K562 (cell line): ENCODE data around the gene OR2W1. TPM values are rescaled to one million over a fixed set of nuclear protein-coding genes. Genes with fewer than 3 reads are reported as not detected.

Experiments used
- ATF1 ChIP-seq, 2 experiments: fragments of 450-650 bp in 1 of 2; IDR thresholded peaks; 2 replicates each; pipeline ENCODE4 v1.6.1; 2016; ENCODE audit warnings: missing compliant biosample characterization in 1 of 2, missing genetic modification characterization in 1 of 2
- ATF7 ChIP-seq: fragments of 450-650 bp; IDR thresholded peaks from 2 replicates; pipeline ENCODE4 v1.7.1; 2014; ENCODE audit warnings: mild to moderate bottlenecking, moderate library complexity
- CHCHD3 ChIP-seq: fragments of 250-450 bp; sonication (Bioruptor Pico); IDR thresholded peaks from 2 replicates; pipeline ENCODE4 v2.1.2; 2022; ENCODE audit warnings: mild to moderate bottlenecking
- CXXC5 ChIP-seq: fragments of 250-450 bp; sonication (Bioruptor Pico); IDR thresholded peaks from 2 replicates; pipeline ENCODE4 v1.8.0; 2022; ENCODE audit warnings: inconsistent platforms, mild to moderate bottlenecking, moderate library complexity
- DDX20 ChIP-seq: fragments of 450-650 bp; IDR thresholded peaks from 2 replicates; pipeline ENCODE4 v1.6.1; 2016; ENCODE audit warnings: missing genetic modification characterization, low read depth, mild to moderate bottlenecking, missing compliant biosample characterization, moderate library complexity
- FOXP1 ChIP-seq: sonication (generic); formaldehyde crosslinking; IDR thresholded peaks from 2 replicates; pipeline ENCODE4 v1.8.0; 2022; ENCODE audit warnings: mild to moderate bottlenecking, missing genetic modification reagents
- HMG20A ChIP-seq: fragments of 450-650 bp; formaldehyde crosslinking; conservative IDR thresholded peaks from 2 replicates; pipeline ENCODE4 v1.4.0; 2020; ENCODE audit warnings: mild to moderate bottlenecking, mixed read lengths
- KLF6 ChIP-seq: fragments of 250-450 bp; sonication (Bioruptor Pico); IDR thresholded peaks from 2 replicates; pipeline ENCODE4 v1.4.0; 2020; ENCODE audit warnings: mild to moderate bottlenecking, moderate library complexity, borderline replicate concordance
- NFYB ChIP-seq: IDR thresholded peaks from 2 replicates; pipeline ENCODE4 v1.6.1; 2011; ENCODE audit warnings: mild to moderate bottlenecking, moderate library complexity; ENCODE audit not compliant: insufficient read length; ENCODE audit errors: extremely low read depth
- RAD21 ChIP-seq, 2 experiments: fragments of 250-450 bp in 1 of 2; fragments of 450-650 bp in 1 of 2; sonication (Bioruptor Pico) in 1 of 2; formaldehyde crosslinking in 1 of 2; IDR thresholded peaks in 1 of 2; conservative IDR thresholded peaks in 1 of 2; 2 replicates each; pipeline versions ENCODE4 v1.4.0 to v1.8.0; 2020 to 2022; ENCODE audit warnings: mild to moderate bottlenecking in 2 of 2, moderate library complexity in 1 of 2
- RNF219 ChIP-seq: fragments of 250-450 bp; sonication (Bioruptor Pico); IDR thresholded peaks from 2 replicates; pipeline ENCODE4 v1.5.0; 2022; ENCODE audit warnings: mild to moderate bottlenecking
- SMAD1 ChIP-seq: fragments of 150-350 bp; IDR thresholded peaks from 2 replicates; pipeline ENCODE4 v1.6.1; 2014; ENCODE audit warnings: low read length, low read depth; ENCODE audit not compliant: partially characterized antibody
- SMC3 ChIP-seq: conservative IDR thresholded peaks from 2 replicates; pipeline ENCODE4 v1.6.1; 2011; ENCODE audit warnings: low read depth, low read length, improper control_type of control experiment; ENCODE audit not compliant: insufficient read depth
- SPI1 ChIP-seq: IDR thresholded peaks from 2 replicates; pipeline ENCODE4 v1.6.1; 2011; ENCODE audit warnings: low read depth, low read length, control low read depth, borderline replicate concordance
- ZNF354B ChIP-seq: fragments of 250-450 bp; sonication (Bioruptor Pico); IDR thresholded peaks from 2 replicates; pipeline ENCODE4 v1.4.0; 2020
- ZNF445 ChIP-seq: fragments of 250-450 bp; sonication (Bioruptor Pico); IDR thresholded peaks from 2 replicates; pipeline ENCODE4 v1.4.0; 2020; ENCODE audit warnings: low read depth, mild to moderate bottlenecking, moderate library complexity
- ZNF717 ChIP-seq: fragments of 250-450 bp; sonication (Bioruptor Pico); IDR thresholded peaks from 2 replicates; pipeline ENCODE4 v1.5.0; 2021
- polyA plus RNA-seq, 8 experiments: library from polyadenylated mRNA; depleted of rRNA in 4 of 8; stranded (reverse) in 5 of 8; unstranded in 3 of 8; fragments of >200 nt; fragmentation: Nextera tagmentation in 2 of 8; fragmentation: Illumina TruSeq in 1 of 8; extraction: Ambion mirVana in 2 of 8; extraction: Trizol in 1 of 8; gene quantifications; 2 replicates each; pipeline versions ENCODE4 v1.2.1 to v1.2.3, GENCODE V29; 2011 to 2014; ENCODE audit warnings: inconsistent platforms in 1 of 8, missing spikeins in 1 of 8
- total RNA-seq, 7 experiments: library from RNA; depleted of rRNA in 6 of 7; stranded (reverse); fragments of >200 nt in 6 of 7; fragmentation: Illumina TruSeq in 2 of 7; extraction: Trizol in 2 of 7; gene quantifications; 2 replicates each; pipeline versions ENCODE4 v1.2.1 to v1.2.3, GENCODE V29; 2011 to 2021; ENCODE audit warnings: low replicate concordance in 1 of 7
- TF ChIP-seq, protein P1 (sequence below): fragments of 450-650 bp; formaldehyde crosslinking; IDR thresholded peaks from 2 replicates; pipeline ENCODE4 v1.4.0; 2020; ENCODE audit warnings: mild to moderate bottlenecking, mixed read lengths
- TF ChIP-seq, protein P2 (sequence below), 2 experiments: IDR thresholded peaks; 2 replicates each; pipeline ENCODE4 v1.6.1; 2011; ENCODE audit warnings: borderline replicate concordance in 1 of 2, control low read depth in 1 of 2, low read depth in 1 of 2, low read length in 1 of 2, mild to moderate bottlenecking in 1 of 2, mixed read lengths in 1 of 2, moderate library complexity in 1 of 2; ENCODE audit not compliant: insufficient read depth in 1 of 2, insufficient read length in 1 of 2, poor library complexity in 1 of 2, severe bottlenecking in 1 of 2; ENCODE audit errors: extremely low read depth in 1 of 2
- TF ChIP-seq, protein P3 (sequence below): sonication (generic); IDR thresholded peaks from 2 replicates; pipeline ENCODE4 v1.6.1; 2016

Gene OR2W1
- total and polyA plus RNA-seq, 9 of the 15 experiments (the other 6 are each of a cell fraction or from before 2014, with no cell fraction given), result not detected

DNA sequence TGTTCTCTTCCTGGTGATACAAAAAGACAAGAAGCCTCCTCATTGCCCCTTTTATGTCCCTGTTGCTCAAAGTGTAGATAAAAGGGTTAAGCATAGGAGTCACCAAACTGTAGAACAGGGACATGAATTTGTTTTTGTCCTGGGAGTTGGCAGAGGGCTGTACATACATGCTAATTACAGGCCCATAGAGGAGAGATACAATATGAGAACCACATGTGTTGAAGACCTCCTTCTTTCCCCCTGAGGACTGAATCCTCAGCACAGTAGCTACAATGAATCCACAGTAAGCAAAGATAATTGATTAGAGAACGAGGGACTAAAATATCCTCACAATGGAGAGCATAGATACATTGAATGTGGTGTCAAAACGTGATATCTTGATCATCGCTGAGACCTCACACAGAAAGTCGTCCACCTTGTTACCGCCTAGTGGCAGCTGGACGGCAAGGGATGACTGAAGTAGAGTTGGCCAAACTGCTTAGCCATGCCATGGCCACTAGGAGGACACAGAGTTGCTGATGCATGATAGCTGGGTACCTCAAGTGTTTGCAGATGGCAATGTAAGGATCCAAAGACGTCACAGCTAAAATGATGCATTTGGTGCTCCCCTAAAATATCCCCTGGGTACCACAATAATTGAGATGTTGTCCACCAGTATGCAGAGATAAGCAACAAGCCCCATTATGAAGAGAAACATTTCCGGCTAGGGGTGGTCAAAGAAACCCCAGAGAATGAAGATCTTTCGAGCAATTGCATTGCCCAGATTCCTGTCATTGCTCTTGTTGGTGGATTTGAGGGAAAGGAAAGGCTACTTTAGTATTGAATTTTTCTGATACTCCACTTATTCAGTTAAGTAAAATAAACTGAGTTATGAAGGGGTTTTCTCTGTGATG is 27.1 kb upstream of the OR2W1 start (continued):
- TF ChIP-seq RAD21 (CRISPR knock-in tag; conservative IDR thresholded peaks at IDR 0.05 in 1 of 2, IDR thresholded peaks at IDR 0.05 in 1 of 2) (peak; percentile 40 to 73; a peak in 3 of 4 replicates), ATF7 (no peak), ZNF717 (CRISPR knock-in tag) (no peak), ZNF445 (CRISPR knock-in tag) (no peak), KLF6 (CRISPR knock-in tag) (no peak), SPI1 (no peak), CXXC5 (CRISPR knock-in tag) (0 out of 2 replicates have a peak, but pooled peaks have one; percentile 13), RNF219 (no peak), DDX20 (tag) (no peak), CHCHD3 (no peak), SMAD1 (no peak), NFYB (no peak), ATF1 (CRISPR knock-in tag; IDR thresholded peaks at IDR 0.05) (no peak), ATF1 (tag; IDR thresholded peaks at IDR 0.05) (peak; percentile 13; the same call in 1 of the 2 replicates), HMG20A (CRISPR knock-in tag) (no peak), ZNF354B (CRISPR knock-in tag) (no peak), FOXP1 (CRISPR knock-in tag) (no peak), SMC3 (peak; percentile 87)
- TF ChIP-seq, protein P1, sequence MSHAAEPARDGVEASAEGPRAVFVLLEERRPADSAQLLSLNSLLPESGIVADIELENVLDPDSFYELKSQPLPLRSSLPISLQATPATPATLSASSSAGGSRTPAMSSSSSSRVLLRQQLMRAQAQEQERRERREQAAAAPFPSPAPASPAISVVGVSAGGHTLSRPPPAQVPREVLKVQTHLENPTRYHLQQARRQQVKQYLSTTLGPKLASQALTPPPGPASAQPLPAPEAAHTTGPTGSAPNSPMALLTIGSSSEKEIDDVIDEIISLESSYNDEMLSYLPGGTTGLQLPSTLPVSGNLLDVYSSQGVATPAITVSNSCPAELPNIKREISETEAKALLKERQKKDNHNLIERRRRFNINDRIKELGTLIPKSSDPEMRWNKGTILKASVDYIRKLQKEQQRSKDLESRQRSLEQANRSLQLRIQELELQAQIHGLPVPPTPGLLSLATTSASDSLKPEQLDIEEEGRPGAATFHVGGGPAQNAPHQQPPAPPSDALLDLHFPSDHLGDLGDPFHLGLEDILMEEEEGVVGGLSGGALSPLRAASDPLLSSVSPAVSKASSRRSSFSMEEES (CRISPR knock-in tag), result no peak
- TF ChIP-seq, protein P2, sequence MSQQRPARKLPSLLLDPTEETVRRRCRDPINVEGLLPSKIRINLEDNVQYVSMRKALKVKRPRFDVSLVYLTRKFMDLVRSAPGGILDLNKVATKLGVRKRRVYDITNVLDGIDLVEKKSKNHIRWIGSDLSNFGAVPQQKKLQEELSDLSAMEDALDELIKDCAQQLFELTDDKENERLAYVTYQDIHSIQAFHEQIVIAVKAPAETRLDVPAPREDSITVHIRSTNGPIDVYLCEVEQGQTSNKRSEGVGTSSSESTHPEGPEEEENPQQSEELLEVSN (IDR thresholded peaks at IDR 0.05; ENCODE audit: borderline replicate concordance in 1 of 2, extremely low read depth in 1 of 2, insufficient read depth in 1 of 2, insufficient read length in 1 of 2, low read depth in 1 of 2, low read length in 1 of 2, poor library complexity in 1 of 2, severe bottlenecking in 1 of 2), result peak in 1 of 2 experiments; percentile 36
- TF ChIP-seq, protein P3, sequence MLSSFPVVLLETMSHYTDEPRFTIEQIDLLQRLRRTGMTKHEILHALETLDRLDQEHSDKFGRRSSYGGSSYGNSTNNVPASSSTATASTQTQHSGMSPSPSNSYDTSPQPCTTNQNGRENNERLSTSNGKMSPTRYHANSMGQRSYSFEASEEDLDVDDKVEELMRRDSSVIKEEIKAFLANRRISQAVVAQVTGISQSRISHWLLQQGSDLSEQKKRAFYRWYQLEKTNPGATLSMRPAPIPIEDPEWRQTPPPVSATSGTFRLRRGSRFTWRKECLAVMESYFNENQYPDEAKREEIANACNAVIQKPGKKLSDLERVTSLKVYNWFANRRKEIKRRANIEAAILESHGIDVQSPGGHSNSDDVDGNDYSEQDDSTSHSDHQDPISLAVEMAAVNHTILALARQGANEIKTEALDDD, result 0 out of 2 replicates have a peak, but pooled peaks have one; percentile 15
